Activated gamma-delta T cell (primary cell): Measurements from ENCODE around the gene CHGA.

ENCODE experiments used
- DNase-seq: peaks from one replicate; lab custom pipeline; 2025; lab: John Stamatoyannopoulos, UW

Gene CHGA

GRCh38 chr14:92961567-92961855 lies 38.6 kb downstream of the CHGA start:
- DNase-seq: no peak

DNA sequence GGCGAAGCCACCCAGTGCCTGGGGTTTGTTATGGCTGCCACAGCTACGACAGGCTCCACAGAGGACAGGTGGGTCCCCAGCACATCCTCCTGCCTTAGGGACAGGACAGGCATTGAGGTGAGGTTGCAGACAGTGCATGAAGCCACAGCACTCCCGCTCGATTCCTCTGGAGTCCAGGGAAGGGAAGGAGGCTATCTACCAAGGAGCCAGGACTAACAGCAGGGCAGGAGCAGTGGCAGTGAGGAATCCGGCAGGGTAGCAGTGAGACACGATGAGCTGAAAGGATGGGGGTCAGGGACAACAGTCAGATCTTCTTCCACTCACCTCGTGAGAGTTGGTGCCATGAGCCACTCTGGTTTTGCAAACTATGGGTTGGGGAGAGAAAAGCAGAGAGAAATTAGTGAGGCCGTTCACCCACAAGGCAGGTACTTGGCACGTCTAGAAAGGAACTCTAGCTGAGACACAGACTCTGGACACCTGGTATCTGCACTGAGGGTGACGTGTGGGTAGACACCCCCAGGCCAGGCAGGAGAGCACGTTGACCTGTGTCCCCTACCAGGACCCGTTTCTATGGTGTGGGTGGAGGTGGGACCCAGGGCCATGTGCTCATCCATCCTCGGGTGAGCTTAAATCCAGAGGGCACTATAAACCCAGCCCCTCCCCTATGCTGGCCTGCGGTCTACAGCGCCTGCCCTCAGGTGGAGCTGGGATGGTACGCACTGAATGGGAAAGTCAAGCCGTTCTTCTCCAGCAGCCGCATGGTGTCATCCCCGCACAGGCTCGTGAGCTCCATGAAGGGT lies 39.3 kb downstream of the CHGA start:
- DNase-seq: no peak

DNA sequence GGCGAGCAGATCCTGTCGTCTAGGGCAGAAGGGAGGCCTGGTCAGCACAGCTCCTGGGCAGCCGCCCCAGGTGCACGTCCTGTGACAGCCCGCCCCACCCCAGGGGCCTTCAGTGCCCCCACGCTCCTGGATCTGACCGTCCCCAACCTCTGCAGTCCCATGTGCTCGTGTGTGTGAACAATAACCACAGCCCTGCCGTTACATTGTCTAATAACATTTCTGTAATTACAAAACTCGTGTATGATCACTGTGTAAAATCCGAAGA lies 39.8 kb downstream of the CHGA start:
- DNase-seq: no peak

- no peak for DNase-seq
Measured at GRCh38 chr14:92963301-92964123, 40.6 kb downstream of the CHGA start.

DNA sequence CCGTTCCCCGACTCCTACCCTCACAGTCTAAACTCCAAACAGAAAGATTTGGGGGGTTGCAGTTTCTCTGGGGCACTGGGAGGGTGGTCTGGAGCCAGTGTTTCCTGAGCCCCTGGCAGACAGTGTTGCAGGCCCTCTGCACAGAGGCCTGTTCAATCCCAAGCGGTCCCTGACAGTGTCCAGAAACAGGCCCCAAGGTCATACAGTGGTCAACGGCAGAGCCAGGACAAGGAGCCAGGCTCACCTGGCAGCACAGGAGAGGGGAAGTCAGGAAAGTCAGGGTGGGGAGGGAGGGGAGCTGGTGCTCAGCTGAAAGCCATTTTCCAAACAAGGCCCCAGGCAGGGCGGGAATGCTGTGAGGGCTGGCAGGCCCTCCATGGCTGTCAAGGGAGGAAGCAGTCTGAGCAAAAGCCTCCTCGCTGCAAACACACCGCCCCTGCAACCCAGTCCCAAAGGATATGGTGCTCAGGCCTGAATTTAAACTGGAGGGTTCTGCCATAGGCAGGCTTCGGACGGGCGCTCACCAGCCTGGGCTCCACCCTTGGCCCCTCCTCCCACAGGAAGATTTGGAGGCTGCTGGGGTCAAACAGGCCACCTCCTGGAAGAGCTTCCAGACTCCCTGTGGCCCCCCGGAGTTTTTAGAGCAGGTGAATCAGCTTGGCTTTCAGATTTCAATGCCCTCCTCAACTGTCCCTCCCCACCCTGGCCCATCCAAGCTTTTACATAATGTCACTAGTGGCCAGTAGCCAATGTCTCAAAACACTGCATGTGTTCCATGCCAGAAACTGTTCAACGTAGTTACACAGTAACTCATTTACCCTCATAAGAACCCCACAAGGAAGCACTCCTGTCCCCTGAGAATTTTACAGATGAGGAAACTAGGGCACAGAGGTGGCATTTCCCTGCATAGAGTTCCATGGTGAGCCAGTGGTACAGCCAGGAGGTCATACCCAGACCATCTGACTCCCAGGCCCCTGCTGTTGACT lies 41.5 kb downstream of the CHGA start:
- no peak for DNase-seq

GRCh38 chr14:92965281-92965680 lies 42.3 kb downstream of the CHGA start:
- DNase-seq: no peak

GRCh38 chr14:92967346-92967926 lies 44.5 kb downstream of the CHGA start:
- no peak for DNase-seq

DNA sequence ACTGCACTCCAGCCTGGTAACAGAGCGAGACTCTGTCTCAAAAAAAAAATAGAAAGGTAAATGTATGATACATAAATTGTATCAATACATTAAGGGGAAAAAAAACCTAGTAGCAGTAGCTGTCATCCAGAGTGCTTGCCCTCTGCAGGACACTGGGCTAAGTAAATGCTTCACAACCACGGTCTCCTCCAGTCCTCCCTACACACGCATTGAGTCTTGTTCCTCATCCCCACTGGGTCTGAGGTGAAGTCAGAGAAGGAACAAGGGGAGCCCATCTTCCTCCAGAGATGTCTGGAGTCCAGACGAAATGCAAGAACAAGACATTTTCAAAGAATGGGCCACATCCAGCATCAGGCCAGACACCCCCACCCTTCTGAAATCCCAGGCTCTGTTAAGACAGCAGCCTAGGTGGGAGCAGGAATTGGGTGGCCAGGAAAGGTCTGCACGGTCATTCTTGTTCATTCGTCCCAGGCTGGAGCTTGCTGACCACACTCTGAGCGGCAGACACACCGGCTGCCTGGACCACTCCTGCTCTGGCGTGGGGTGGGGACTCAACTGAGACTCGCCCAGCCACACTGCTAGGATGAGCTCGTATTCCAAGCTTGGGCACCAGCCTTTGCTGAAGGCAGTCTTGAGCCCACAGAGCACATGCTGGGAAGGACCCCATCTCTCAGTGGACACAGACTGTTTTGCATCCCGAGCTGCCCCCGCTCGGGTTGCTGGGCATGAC lies 45.5 kb downstream of the CHGA start:
- no peak for DNase-seq

DNA sequence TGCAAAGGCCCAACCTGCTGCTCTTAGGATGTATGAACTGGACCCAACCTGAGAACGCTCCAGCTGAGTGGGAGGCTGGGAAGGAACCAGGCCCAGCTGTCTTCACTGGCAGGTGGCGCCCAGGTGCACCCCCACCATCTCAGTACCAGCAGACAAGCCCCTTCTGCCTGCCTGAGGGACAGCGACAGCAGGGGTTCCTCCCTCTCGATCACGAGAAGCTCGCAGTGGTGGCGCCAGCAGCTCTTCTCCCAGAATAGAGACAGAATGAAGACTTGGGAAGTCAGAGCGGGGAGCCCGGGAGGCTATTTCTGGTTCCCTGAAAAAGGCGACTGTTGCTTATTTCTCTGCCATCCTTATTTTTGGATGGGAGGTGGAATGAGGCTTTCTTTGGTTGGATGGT lies 46.5 kb downstream of the CHGA start:
- DNase-seq: no peak

GRCh38 chr14:92969871-92970270 lies 46.9 kb downstream of the CHGA start:
- no peak for DNase-seq

- DNase-seq: no peak
Measured at GRCh38 chr14:92970271-92970670, 47.3 kb downstream of the CHGA start.

DNA sequence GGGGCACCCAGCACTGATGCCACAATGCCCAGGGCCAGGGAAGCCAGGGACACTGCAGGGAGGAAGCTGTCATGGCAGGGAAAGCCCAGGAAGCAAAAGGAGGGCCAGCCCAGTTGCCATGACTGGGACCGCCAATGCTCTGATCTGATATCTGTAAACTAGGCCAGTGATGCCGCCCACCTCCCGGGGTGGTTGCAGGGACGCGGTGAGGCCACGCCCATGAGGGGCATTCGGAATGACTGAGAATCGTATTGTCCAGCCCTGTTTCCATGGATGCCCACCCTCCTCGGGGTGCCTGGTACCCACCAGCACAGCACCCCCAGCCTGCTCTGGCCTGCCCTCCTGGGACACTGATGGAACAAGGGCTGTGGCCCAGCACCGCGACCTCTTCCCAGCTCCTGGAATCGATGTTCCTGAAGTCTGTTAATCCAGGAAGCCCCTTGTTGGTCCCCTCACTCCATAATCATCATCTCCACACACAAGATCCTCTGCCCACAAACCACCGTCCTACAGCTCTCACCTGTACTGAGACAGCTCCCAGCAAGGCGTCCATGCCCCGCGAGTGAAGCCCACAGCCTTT lies 48.7 kb downstream of the CHGA start:
- no peak for DNase-seq

GRCh38 chr14:92973261-92973797 lies 50.4 kb downstream of the CHGA start:
- DNase-seq: no peak

DNA sequence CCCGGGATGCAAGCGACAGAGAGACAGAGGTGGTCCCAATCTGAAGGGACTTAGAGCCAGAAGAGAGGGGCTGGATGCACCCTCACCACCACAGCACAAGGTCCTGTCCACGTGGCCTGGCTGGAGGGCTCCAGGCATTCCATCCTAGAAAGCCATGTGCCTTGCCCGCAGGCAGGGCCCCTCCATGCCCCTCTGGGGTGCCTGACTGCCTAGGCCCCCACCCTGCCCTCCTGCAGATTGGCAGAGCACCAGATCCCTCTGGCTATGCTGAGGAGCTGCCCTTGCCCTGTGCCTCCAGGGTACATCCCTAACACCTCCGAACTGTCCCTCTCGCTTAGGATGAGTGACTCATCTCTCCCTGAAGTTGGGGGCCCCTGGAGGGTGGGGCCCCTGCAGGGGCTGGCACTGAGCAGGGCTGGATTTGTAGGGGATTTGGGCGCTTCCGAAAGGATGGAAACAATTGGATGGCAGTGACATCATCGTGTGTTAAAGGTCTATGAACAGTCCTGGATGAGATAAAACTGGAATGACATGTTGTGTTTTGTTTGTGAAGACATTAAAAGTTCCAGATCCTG lies 50.9 kb downstream of the CHGA start:
- DNase-seq: no peak

DNA sequence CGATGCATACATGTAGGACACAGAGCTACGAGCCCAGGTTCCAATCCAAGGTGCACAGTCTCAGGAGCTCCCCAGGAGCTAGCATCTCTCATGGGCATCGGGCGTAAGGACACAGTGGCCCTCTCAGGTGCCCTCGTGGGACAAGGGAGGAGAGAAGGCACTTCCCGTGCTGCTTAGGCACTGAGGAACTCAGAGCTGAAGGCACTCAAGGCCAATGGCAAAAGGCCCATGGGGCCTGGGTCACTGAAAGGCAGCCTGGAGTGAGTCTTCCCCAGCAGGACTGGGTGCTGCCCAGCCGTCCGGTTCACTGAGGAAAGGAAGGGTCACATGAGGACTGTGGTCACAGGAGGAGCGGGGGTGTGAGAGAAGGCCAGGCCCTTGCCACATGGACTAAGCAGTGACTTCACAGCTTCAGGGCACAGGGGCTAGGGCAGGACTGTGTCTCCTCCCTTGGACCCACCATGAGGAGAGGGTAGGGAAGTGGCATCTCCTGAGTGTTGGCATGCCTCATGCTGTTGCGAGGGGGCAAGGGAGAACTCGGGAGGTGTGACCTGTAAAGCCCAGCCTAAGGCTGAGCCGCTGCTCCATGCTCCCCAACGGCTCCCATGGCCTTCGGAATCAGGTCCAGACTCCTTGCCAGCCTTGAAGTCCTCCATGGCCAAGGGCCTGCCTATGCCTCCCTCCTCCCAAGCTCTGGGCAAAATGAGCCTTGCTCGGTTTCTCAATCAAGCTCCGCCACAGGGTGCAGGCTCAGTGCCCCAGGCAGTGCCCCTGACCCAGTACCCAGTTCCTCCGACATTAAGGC lies 51.8 kb downstream of the CHGA start:
- DNase-seq: no peak

GRCh38 chr14:92976268-92976667 lies 53.3 kb downstream of the CHGA start:
- no peak for DNase-seq

DNA sequence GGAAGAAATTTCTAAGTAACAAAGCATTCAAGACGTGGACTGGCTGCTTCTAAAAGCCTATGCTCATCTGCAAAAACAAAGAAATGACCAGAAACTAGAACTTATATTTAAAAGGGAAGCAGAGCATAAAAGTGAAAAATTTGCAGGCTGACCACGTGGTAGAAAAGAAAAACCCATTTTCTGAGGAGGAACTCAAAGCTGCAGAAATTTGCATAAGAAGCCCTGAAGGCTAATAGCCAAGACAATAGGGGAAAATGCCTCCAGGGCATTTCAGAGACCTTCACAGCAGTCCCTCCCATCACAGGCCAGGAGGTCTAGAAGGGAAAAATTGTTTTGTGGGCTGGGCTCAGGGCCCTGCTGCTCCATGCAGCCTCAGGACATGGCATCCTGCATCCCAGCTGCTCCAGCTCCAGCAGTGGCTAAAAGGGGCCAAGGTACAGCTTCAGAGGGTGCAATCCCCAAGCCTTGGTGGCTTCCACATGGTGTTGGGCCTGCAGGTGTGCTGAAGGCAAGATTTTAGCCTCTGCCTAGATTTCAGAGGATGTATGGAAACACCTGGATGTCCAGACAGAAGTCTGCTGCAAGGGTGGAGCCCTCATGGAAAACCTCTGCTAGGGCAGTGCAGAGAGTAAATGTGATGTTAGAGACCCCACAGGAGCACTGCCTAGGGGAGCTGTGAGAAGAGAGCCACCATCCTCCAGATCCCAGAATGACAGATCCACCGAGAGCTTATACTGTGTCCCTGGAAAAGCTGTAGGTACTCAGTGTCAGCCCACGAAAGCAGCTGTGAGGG lies 55.5 kb downstream of the CHGA start:
- DNase-seq: no peak

DNA sequence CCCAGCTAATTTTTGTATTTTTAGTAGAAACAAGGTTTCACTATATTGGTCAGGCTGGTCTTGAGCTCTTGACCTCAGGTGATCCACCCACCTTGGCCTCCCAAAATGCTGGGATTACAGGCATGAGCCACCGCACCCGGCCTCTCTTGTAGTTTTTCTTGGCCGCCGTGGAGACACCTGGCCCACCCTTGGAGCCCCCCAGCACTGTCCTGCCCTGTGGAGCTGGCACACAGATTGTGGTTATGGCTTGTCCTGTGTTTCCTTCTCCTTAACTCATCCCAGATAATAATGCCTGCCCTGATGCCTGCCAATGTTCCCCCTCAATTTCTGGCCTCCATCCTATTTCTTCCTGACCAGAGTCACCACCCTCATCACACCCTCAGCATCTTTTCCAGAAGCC lies 57.9 kb downstream of the CHGA start:
- DNase-seq: no peak

DNA sequence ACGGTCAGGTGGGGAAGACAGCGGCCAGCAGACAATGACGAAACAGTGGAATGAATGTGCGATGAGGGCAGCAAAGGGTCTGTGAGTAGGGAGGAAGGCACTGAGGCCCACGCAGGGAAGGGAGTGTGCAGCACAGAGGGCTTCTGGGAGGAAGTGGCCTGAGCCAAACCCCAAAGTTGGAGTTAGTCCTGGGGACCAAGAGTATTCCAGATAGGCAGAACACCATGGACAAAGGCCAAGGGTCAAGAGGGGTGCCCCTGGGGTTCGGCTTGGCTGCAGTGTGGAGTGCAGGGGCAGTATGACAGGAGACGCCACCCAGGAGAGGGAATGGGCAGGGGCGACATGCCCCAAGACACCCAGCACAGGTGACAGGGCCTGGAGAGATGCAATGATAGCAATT lies 58.8 kb downstream of the CHGA start:
- no peak for DNase-seq
